GM19035 (cell line): ENCODE results near the gene DGKD.

Source experiments
- ATAC-seq: cut with Tn5 transposase; IDR thresholded peaks from one replicate; pipeline ENCODE4 v1.9.1; 2021; ENCODE audit not compliant: unreplicated experiment

DGKD gene

GRCh38 chr2:233490831-233491230 is 136.5 kb downstream of the DGKD start:
- ATAC-seq, result no peak

- ATAC-seq, result no peak
Observed at GRCh38 chr2:233491326-233491725, 137.0 kb downstream of the DGKD start.

GRCh38 chr2:233492078-233492477 is 137.8 kb downstream of the DGKD start:
- no peak for ATAC-seq

GRCh38 chr2:233492751-233493150 is 138.5 kb downstream of the DGKD start:
- no peak for ATAC-seq

- ATAC-seq, result no peak
Observed at GRCh38 chr2:233495503-233496496, 141.5 kb downstream of the DGKD start.

GRCh38 chr2:233497692-233498091 is 143.4 kb downstream of the DGKD start:
- ATAC-seq, result no peak

- ATAC-seq, result no peak
Observed at GRCh38 chr2:233498126-233498525, 143.8 kb downstream of the DGKD start.

GRCh38 chr2:233499928-233500327 is 145.6 kb downstream of the DGKD start:
- ATAC-seq, result no peak

GRCh38 chr2:233501198-233502076 is 147.1 kb downstream of the DGKD start:
- peak; percentile 68 for ATAC-seq

- no peak for ATAC-seq
Observed at GRCh38 chr2:233503481-233503880, 149.2 kb downstream of the DGKD start.

GRCh38 chr2:233503947-233504637 is 149.8 kb downstream of the DGKD start:
- ATAC-seq, result no peak

- ATAC-seq, result no peak
Observed at GRCh38 chr2:233513953-233514655, 159.8 kb downstream of the DGKD start.

GRCh38 chr2:233519787-233520611 is 165.7 kb downstream of the DGKD start:
- ATAC-seq, result peak; percentile 97
